HG02610 (cell line): ENCODE measurements around the gene SPIN2B.
"Not testable (repeated sequence)": the region's sequence is repeated elsewhere in the genome, so short reads cannot be mapped to it uniquely, and the experiment has no call there.

ENCODE experiments used
- ATAC-seq: cut with Tn5 transposase; IDR thresholded peaks from one replicate; pipeline ENCODE4 v1.9.1; 2021; ENCODE audit warnings: mild to moderate bottlenecking, moderate library complexity; ENCODE audit not compliant: unreplicated experiment

The SPIN2B gene

GRCh38 chrX:57121162-57121755, at the start of gene SPIN2B:
Gene SPIN2B (minus strand): TSS chrX:57121548.
- ATAC-seq = peak; percentile 100

- no peak for ATAC-seq
Observed at GRCh38 chrX:57156397-57157049, 35.2 kb upstream of the SPIN2B start.

DNA sequence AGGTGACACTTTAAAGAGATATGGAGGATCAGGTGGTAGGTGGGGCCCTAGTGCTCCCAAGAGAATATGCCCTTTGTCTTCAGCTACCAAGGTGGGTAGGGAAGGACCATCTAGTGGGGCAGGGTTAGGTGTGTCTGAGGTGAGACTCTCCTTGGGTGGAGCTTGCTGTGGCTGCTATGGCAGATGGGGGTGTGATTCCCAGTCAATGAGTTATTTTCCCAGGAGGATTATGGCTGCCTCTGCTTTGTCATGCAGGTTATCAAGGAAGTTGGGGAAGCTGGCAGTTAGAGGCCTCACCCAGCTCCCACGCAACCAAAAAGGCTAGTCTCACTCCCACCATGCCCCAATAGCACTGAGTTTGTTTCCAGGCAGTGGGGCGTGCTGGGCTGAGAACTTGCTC, 33.8 kb upstream of the SPIN2B start:
- ATAC-seq = no peak

DNA sequence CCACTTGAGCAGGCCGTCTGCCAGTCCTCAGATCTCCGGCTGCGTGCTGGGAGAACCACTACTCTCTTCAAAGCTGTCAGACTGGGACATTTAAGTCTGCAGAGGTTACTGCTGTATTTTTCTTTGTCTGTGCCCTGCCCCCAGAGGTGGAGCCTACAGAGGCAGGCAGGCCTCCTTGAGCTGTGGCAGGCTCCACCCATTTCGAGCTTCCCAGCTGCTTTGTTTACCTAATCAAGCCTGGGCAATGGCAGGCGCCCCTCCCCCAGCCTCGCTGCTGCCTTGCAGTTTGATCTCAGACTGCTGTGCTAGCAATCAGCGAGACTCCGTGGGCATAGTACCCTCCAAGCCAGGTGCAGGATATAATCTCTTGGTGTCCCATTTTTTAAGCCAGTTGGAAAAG, 30.9 kb upstream of the SPIN2B start:
- ATAC-seq = not testable (repeated sequence)

- no peak for ATAC-seq
Observed at GRCh38 chrX:57138674-57139073, 17.3 kb upstream of the SPIN2B start.

GRCh38 chrX:57137501-57137900, 16.2 kb upstream of the SPIN2B start:
- no peak for ATAC-seq

GRCh38 chrX:57137073-57137472, 15.7 kb upstream of the SPIN2B start, which contains the start of gene SPIN2A:
Gene SPIN2A (minus strand): TSS chrX:57137397. CDS start chrX:57136597, 800 bp downstream.
- ATAC-seq = not testable (repeated sequence)

GRCh38 chrX:57136589-57136988, 15.2 kb upstream of the SPIN2B start:
- not testable (repeated sequence) for ATAC-seq

DNA sequence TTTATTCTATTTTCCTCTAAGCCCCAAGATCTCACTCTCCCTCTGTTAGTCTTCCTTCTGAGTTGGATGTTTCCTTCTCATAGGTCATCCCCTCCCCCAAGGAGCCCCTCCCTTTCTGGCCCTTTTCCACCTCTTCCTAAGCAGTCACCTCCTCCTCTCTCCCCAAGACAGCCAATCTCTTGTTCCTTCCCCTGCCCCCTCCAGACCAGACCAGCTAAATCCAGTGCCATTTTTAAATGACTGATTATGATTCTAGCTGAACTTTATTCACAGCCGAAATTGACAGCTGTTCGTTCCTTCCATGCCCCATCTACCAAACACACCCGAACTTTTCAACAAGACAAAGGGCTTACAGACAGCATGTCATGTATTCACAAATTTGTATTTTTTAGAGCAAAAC, 13.9 kb upstream of the SPIN2B start:
- ATAC-seq = no peak

GRCh38 chrX:57134702-57135101, 13.4 kb upstream of the SPIN2B start:
- ATAC-seq = no peak

- no peak for ATAC-seq
Observed at GRCh38 chrX:57133706-57134105, 12.4 kb upstream of the SPIN2B start.

DNA sequence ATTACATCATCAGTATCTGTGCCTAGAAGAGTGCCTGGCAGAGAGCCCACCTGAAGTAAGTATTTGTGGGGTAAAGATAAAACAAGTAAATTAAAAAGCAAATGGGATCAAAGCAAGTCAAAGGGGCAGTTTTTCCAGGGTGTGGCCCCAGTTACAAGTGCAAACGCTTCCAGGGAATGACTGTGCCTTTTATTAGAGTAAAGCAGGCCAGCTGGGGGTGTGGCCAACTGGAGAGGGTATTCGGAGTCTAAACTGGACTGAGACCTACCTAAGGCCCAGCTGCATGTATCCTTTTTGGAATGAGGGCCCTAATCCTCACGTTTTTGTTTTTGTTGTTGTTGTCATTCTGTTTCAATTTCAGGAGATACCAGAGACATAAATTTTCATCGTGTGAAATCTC, 11.9 kb upstream of the SPIN2B start:
- ATAC-seq = not testable (repeated sequence)

DNA sequence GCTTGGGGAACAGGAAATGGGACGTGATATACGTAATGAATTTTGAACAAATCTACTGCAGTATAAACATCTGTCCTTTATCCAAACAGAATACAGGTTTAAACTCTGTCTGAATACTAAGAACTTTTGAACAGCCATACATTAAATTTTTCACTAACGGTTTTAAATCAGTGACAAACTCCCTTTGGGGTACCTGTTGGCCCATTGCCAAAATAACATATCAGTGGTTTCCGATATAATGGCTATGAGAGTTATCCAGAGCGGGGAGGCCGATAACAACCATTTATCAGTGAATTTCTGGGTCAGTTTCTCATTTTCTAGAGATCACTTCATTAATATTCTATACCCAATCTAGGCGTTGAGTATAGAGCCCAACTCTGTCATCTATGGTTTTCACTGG, 10.7 kb upstream of the SPIN2B start:
- no peak for ATAC-seq

DNA sequence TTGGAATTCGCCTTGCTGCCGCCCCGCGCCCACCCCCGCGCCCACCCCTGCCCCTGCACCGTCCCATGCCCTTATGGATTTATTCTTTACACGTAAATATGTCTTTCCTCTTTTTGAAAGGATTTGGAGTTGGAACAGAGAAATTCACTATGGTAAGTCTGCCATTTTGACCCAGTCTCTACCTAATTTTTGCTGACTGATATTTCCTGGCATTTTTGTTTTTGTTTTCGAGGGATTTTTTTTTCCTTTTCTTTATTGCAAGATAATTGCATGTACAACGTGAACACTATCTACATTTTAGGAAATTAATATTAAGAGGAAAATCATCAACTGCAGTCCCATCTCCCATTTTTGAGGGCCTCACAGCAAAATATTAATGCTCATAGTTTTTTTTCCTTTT, 468 bp upstream of the SPIN2B start:
- ATAC-seq = no peak

- ATAC-seq = not testable (repeated sequence)
Observed at GRCh38 chrX:57120619-57121161, 658 bp downstream of the SPIN2B start.

DNA sequence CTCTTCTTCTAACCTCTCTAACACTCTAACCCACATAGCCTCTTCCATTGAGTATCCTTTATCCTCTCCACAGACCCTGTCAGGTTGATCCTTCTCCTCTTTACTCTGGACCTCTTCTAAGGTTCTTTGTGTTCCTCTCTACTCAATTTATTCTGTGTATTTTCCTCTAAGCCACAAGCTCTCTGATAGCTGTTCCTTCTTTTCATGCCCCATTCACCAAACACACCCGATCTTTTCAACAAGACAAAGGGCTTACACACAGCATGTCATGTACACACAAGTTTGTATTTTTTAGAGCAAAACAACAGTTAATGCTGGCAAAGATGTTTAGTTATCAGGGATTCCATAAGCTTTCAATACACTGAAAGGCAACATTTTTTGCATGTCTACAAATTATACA, 1.9 kb downstream of the SPIN2B start:
- ATAC-seq = no peak

DNA sequence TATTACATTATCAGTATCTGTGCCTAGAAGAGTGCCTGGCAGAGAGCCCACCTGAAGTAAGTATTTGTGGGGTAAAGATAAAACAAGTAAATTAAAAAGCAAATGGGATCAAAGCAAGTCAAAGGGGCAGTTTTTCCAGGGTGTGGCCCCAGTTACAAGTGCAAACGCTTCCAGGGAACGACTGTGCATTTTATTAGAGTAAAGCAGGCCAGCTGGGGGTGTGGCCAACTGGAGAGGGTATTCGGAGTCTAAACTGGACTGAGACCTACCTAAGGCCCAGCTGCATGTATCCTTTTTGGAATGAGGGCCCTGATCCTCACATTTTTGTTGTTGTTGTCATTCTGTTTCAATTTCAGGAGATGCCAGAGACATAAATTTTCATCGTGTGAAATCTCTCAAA, 3.8 kb downstream of the SPIN2B start:
- not testable (repeated sequence) for ATAC-seq

DNA sequence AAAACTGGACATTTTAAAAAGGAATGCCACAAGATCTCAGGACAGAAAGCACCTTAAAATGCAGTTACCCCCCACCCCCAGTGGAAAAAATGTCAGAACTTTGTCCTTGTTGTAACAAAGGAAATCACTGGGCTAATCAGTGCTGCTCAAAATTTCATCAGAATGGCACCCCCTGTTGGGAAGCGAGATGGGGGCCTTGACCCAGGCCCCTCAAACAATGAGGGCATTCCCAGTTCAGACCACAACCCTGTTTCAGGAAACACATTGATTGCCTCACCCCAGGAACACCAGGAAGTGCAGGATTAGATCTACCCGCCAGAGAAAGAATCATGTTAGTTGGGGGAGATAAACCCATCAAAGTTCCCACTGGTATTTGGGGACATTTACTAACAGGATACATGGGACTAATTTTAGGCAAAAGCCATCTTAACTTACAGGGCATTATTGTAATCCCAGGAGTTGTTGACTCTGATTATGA, 16.4 kb downstream of the SPIN2B start:
- no peak for ATAC-seq

DNA sequence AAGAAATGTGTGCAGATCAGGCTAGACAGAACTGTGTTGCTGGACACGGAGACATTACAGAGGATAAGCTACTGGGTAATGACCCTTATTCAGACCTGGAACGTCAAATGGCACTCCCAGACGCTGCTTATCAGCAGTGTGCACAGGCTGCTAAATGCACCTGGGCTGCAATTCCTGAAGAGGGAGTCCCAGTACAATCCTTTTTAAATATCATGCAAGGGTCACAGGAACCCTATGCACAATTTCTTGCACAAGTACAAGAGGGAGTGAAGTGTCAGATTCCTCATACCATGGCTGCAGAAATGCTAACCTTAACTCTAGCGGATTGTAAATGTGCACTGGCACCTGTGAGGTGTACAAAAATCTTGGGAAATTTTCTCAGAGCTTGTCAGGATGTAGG, 16.9 kb downstream of the SPIN2B start:
- no peak for ATAC-seq

GRCh38 chrX:57103489-57103888, 17.9 kb downstream of the SPIN2B start:
- ATAC-seq = no peak

DNA sequence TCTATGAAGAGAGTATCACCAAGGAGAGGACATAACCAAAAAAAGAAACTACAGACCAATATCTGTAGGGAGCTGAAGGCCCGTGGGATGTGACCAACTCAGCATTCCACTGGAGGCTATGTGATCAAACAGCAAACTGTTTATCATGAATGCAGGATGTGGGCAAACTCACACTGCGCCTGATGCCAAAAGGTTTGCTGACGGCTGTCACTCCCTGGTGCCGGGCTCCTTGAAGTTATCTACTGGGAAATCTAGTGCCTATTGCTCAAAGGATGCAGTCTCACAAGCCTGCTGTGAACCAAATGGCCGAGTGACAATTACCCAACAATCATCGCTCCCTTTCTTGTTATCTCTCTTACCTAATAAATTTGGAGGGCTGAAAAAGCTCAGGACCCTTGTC, 18.4 kb downstream of the SPIN2B start:
- ATAC-seq = not testable (repeated sequence)

DNA sequence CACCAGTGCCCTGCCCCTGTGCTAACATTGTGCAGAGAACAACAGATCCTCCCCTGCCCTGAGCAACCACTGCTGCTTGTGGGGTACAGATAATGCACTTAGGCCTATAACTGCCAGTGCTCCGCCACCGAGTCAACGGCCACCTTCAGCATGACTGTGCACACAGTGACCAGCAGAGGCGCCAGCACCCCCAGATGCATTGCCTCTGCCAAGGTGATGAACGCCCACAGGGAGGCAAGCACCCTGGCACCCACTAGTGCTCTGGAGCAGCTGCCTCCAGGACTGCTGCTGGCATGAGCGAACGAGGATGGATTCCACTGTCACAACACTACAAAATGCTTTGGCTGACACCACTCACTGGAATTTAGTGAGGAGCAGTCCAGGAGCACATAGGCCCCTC, 38.2 kb downstream of the SPIN2B start:
- ATAC-seq = no peak
